ENCODE results near the gene VAV1. TPM values are rescaled to one million over a fixed set of nuclear protein-coding genes. Genes with fewer than 3 reads are reported as not detected.
"Not testable (repeated sequence)": the region's sequence is repeated elsewhere in the genome, so short reads cannot be mapped to it uniquely, and the experiment has no call there.

The VAV1 gene
- total and polyA plus RNA-seq, 2 donors (not counting 1 experiment from before 2014, with no cell fraction given) = 62.7 to 98.8 TPM

- ChIA-PET POLR2A (interaction anchor here (0.7 kb wide), 1 partner anchor 106 kb away, joined by 4 read pairs; no protein-coding TSS in a partner anchor), CTCF (interaction anchor here (0.6 to 1.7 kb wide), 5 partner anchors 13 to 606 kb away, joined by 3 to 4 read pairs (median 3); partner anchors contain the start of gene TRIP10)
- H3K4me3 Mint-ChIP-seq; DNase-seq; H3K9ac ChIP-seq (ENCODE audit: low read length); H3K4me1 Mint-ChIP-seq; intact Hi-C loops (cut with micrococcal nuclease); H3K4me1 ChIP-seq (ENCODE audit: control insufficient read depth in 2 of 2, insufficient read depth in 2 of 2, low read length in 2 of 2); H2AFZ ChIP-seq (ENCODE audit: insufficient read depth, low read depth, low read length, poor library complexity, severe bottlenecking); H3K4me2 ChIP-seq (replicated peaks; ENCODE audit: low read depth, low read length, poor library complexity, severe bottlenecking); ATAC-seq (ENCODE audit: low read depth); H3K4me3 ChIP-seq (ENCODE audit: control extremely low read depth in 1 of 5, extremely low read depth in 1 of 5, insufficient read depth in 1 of 5, low read depth in 2 of 5, low read length in 4 of 5); H3K27me3 Mint-ChIP-seq; H3K9me3 Mint-ChIP-seq (ENCODE audit: insufficient read depth); H3K27me3 ChIP-seq (replicated peaks in 1 of 4; ENCODE audit: control extremely low read depth in 1 of 4, control insufficient read depth in 3 of 4, insufficient read depth in 4 of 4, low read length in 3 of 4); H3K9me3 ChIP-seq (ENCODE audit: control extremely low read depth in 1 of 3, control insufficient read depth in 2 of 3, insufficient read depth in 1 of 3, low read length in 2 of 3): not testable (repeated sequence)
- H3K27ac Mint-ChIP-seq = peak overlapping the region; percentile 12
- WGBS (ENCODE audit: insufficient coverage) = 46% methylated on average over 8 of the region's 9 CpGs
- H3K36me3 ChIP-seq (replicated peaks in 1 of 2; ENCODE audit: control extremely low read depth in 1 of 2, control insufficient read depth in 1 of 2, extremely low read depth in 1 of 2, insufficient read depth in 2 of 2, low read length in 1 of 2) = peaks cover 0 to 87% of the 10 kb centered on the region in 2 experiments
- peaks cover 43% of the 10 kb centered on the region for H4K20me1 ChIP-seq (ENCODE audit: control insufficient read depth, insufficient read depth, low read length, poor library complexity, severe bottlenecking)
- H3K27ac ChIP-seq (ENCODE audit: low read length in 2 of 2) = peak overlapping the region in 1 of 2 donors; percentile 33
- H3K79me2 ChIP-seq (ENCODE audit: control insufficient read depth, insufficient read depth, low read length) = peaks cover 42% of the 10 kb centered on the region
Observed at GRCh38 chr19:6831084-6831483, 58.6 kb downstream of the VAV1 start.

GRCh38 chr19:6832412-6832811 is 59.9 kb downstream of the VAV1 start:
- Mint-ChIP-seq H3K9me3 (ENCODE audit: insufficient read depth) (no peaks in the 10 kb centered on the region), H3K4me1 (peaks cover 7% of the 10 kb centered on the region), H3K27ac (peak overlapping the region; percentile 15), H3K4me3 (no peak overlapping the region), H3K27me3 (no peaks in the 10 kb centered on the region)
- H2AFZ ChIP-seq (ENCODE audit: insufficient read depth, low read depth, low read length, poor library complexity, severe bottlenecking) = no peak overlapping the region
- peak overlapping the region in 1 of 2 donors; percentile 44 for H3K27ac ChIP-seq (ENCODE audit: low read length in 2 of 2)
- DNase-seq (no peak), ATAC-seq (ENCODE audit: low read depth) (no peak)
- peaks cover 0 to 5% of the 10 kb centered on the region in 2 donors for H3K4me1 ChIP-seq (ENCODE audit: control insufficient read depth in 2 of 2, insufficient read depth in 2 of 2, low read length in 2 of 2)
- 90% methylated on average over 1 of the region's 1 CpG for WGBS (ENCODE audit: insufficient coverage)
- no peak overlapping the region for H3K9ac ChIP-seq (ENCODE audit: low read length)
- H3K4me2 ChIP-seq (replicated peaks; ENCODE audit: low read depth, low read length, poor library complexity, severe bottlenecking) = no peak overlapping the region
- POLR2A ChIA-PET = no interaction called here
- H3K36me3 ChIP-seq (replicated peaks in 1 of 2; ENCODE audit: control extremely low read depth in 1 of 2, control insufficient read depth in 1 of 2, extremely low read depth in 1 of 2, insufficient read depth in 2 of 2, low read length in 1 of 2) = peaks cover 5 to 87% of the 10 kb centered on the region in 2 experiments
- H3K9me3 ChIP-seq (ENCODE audit: control extremely low read depth in 1 of 3, control insufficient read depth in 2 of 3, insufficient read depth in 1 of 3, low read length in 2 of 3) = no peaks in the 10 kb centered on the region
- CTCF ChIA-PET = no interaction called here
- H3K79me2 ChIP-seq (ENCODE audit: control insufficient read depth, insufficient read depth, low read length) = peaks cover 34% of the 10 kb centered on the region
- no peaks in the 10 kb centered on the region for H3K27me3 ChIP-seq (replicated peaks in 1 of 4; ENCODE audit: control extremely low read depth in 1 of 4, control insufficient read depth in 3 of 4, insufficient read depth in 4 of 4, low read length in 3 of 4)
- H4K20me1 ChIP-seq (ENCODE audit: control insufficient read depth, insufficient read depth, low read length, poor library complexity, severe bottlenecking) = peaks cover 38% of the 10 kb centered on the region
- TF ChIP-seq CTCF (IDR thresholded peaks at IDR 0.05) = no peak
- TF ChIP-seq EZH2 (IDR thresholded peaks at IDR 0.05; ENCODE audit: borderline replicate concordance, insufficient read depth, low read depth, low read length, poor library complexity, severe bottlenecking) = no peak
- intact Hi-C loops (cut with micrococcal nuclease) = no loop called here
- H3K4me3 ChIP-seq (ENCODE audit: control extremely low read depth in 1 of 5, extremely low read depth in 1 of 5, insufficient read depth in 1 of 5, low read depth in 2 of 5, low read length in 4 of 5) = no peak overlapping the region
